ENCODE results near the gene AGBL4. TPM values are rescaled to one million over a fixed set of nuclear protein-coding genes. Genes with fewer than 3 reads are reported as not detected.

AGBL4 gene
- polyA plus RNA-seq, 3 donors, result 0.05 TPM; not detected in 2

DNA sequence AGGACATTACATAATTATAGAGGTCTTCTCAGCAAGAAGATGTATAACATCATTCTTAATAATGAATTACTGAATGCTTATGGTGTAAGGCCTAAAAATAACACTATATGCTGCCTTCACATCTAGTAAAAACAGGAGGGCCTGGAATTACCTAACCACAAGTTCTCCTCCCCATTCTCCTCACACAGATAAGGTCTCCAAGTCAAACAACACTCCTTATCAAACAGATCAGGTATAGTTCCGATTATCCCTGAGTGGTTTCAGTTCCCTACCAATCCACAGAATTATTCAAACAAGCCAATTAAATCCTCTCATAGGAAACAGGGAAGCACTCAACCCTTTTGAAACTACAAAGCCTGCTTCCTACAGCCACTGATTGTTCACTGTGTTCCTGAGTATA, 4.0 kb upstream of the AGBL4 start:
- no peaks in the 10 kb centered on the region for H3K4me1 ChIP-seq (ENCODE audit: control insufficient read depth in 1 of 2, insufficient read depth in 2 of 2, low read length in 2 of 2)
- no peaks in the 10 kb centered on the region for H3K36me3 ChIP-seq (replicated peaks in 1 of 2; ENCODE audit: control insufficient read depth in 1 of 2, insufficient read depth in 2 of 2, low read length in 2 of 2)
- H3K9ac ChIP-seq (ENCODE audit: insufficient read depth, low read length, poor library complexity, severe bottlenecking), result no peak overlapping the region
- Mint-ChIP-seq H3K9me3 (peaks cover 0 to 7% (median 2%) of the 10 kb centered on the region in 7 donors), H3K27me3 (ENCODE audit: low read depth in 3 of 3) (peaks cover 1 to 22% (median 18%) of the 10 kb centered on the region in 3 donors), H3K4me3 (no peak overlapping the region), H3K36me3 (no peaks in the 10 kb centered on the region), H3K27ac (no peak overlapping the region), H3K4me1 (peaks cover 10% of the 10 kb centered on the region)
- intact Hi-C loops (cut with micrococcal nuclease), result no loop called here
- WGBS (ENCODE audit: insufficient coverage), result 100% methylated on average over 1 of the region's 1 CpG
- H2AFZ ChIP-seq (ENCODE audit: insufficient read depth, low read depth, low read length, poor library complexity, severe bottlenecking), result no peak overlapping the region
- H3K4me3 ChIP-seq (replicated peaks in 1 of 3; ENCODE audit: low read depth in 2 of 3, low read length in 3 of 3), result no peak overlapping the region
- no peak for TF ChIP-seq CTCF (IDR thresholded peaks at IDR 0.05)
- no peaks in the 10 kb centered on the region for H3K79me2 ChIP-seq (ENCODE audit: insufficient read depth, low read length)
- H3K4me2 ChIP-seq (replicated peaks; ENCODE audit: extremely low read depth, low read length, poor library complexity, severe bottlenecking), result no peak overlapping the region
- no peaks in the 10 kb centered on the region for H3K9me3 ChIP-seq (replicated peaks in 1 of 2; ENCODE audit: control insufficient read depth in 1 of 2, insufficient read depth in 1 of 2, low read length in 2 of 2)
- no peak overlapping the region for H3K27ac ChIP-seq (ENCODE audit: low read depth in 1 of 2, low read length in 2 of 2)
- no peak for DNase-seq
- H4K20me1 ChIP-seq (ENCODE audit: insufficient read depth, low read length), result no peaks in the 10 kb centered on the region
- H3K27me3 ChIP-seq (ENCODE audit: control insufficient read depth in 2 of 2, insufficient read depth in 2 of 2, low read length in 2 of 2), result peaks cover 4 to 19% of the 10 kb centered on the region in 2 donors

- Histone ChIP-seq H3K4me2 (replicated peaks; ENCODE audit: extremely low read depth, low read length, poor library complexity, severe bottlenecking) (no peak overlapping the region), H3K4me1 (ENCODE audit: control insufficient read depth in 1 of 2, insufficient read depth in 2 of 2, low read length in 2 of 2) (no peaks in the 10 kb centered on the region), H3K79me2 (ENCODE audit: insufficient read depth, low read length) (no peaks in the 10 kb centered on the region), H2AFZ (ENCODE audit: insufficient read depth, low read depth, low read length, poor library complexity, severe bottlenecking) (no peak overlapping the region), H3K27me3 (ENCODE audit: control insufficient read depth in 2 of 2, insufficient read depth in 2 of 2, low read length in 2 of 2) (no peaks in the 10 kb centered on the region), H4K20me1 (ENCODE audit: insufficient read depth, low read length) (no peaks in the 10 kb centered on the region), H3K36me3 (replicated peaks in 1 of 2; ENCODE audit: control insufficient read depth in 1 of 2, insufficient read depth in 2 of 2, low read length in 2 of 2) (no peaks in the 10 kb centered on the region), H3K27ac (ENCODE audit: low read depth in 1 of 2, low read length in 2 of 2) (no peak overlapping the region), H3K9ac (ENCODE audit: insufficient read depth, low read length, poor library complexity, severe bottlenecking) (no peak overlapping the region), H3K4me3 (replicated peaks in 1 of 3; ENCODE audit: low read depth in 2 of 3, low read length in 3 of 3) (no peak overlapping the region), H3K9me3 (replicated peaks in 1 of 2; ENCODE audit: control insufficient read depth in 1 of 2, insufficient read depth in 1 of 2, low read length in 2 of 2) (peaks cover 7 to 11% of the 10 kb centered on the region in 2 donors)
- no peak overlapping the region for H3K4me3 Mint-ChIP-seq
- no peaks in the 10 kb centered on the region for H3K4me1 Mint-ChIP-seq
- TF ChIP-seq CTCF (IDR thresholded peaks at IDR 0.05), result no peak
- intact Hi-C loops (cut with micrococcal nuclease), result no loop called here
- no peak overlapping the region for H3K27ac Mint-ChIP-seq
- peaks cover 4 to 22% (median 12%) of the 10 kb centered on the region in 7 donors for H3K9me3 Mint-ChIP-seq
- peaks cover 0 to 3% (median 1%) of the 10 kb centered on the region in 3 donors for H3K27me3 Mint-ChIP-seq (ENCODE audit: low read depth in 3 of 3)
- 36% methylated on average over 1 of the region's 1 CpG for WGBS (ENCODE audit: insufficient coverage)
- H3K36me3 Mint-ChIP-seq, result no peaks in the 10 kb centered on the region
- no peak for DNase-seq
Measured at GRCh38 chr1:49995734-49996133, 28.0 kb downstream of the AGBL4 start.
